NOMO-1 treated with dmso at 0.1 percent for 144 hours (cell line): ENCODE data around the gene ITGBL1.

Experiments used
- DNase-seq: peaks from one replicate; lab custom pipeline; 2025; ENCODE audit not compliant: unreplicated experiment; lab: John Stamatoyannopoulos, UW

The ITGBL1 gene

DNA sequence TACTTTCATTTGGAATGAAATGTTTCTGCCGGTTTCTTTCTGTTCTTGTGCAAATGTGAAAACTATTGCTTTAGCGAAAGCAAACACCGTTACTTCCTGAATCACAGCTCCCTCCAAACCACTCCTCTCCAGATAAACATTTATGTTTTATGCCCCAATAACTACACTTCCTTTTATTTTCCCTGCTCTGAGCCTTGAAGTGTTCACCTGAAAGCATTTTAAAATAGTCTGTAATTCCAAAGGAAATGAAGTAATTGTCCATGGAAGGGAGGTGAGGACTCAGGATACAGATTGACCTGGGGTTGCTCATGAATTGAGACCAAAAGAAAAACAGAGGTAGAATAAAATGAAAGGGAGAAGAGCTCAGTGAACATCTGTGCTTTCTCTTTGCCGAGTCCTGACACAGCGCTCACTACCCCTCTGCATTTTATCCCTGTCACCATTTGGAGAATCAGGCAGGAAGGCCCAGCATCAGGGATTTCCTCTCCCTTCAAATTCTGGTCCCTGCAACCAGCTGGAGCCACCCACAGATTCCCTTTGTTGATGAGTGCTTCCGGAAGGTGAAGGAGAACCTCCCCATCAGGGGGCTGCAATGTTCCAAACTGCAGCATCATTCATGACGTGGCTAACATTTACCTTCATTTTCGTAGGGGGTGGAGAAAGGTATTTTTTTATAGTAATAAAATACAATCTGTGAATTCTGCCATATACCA, 171.9 kb downstream of the ITGBL1 start:
- DNase-seq = no peak

DNA sequence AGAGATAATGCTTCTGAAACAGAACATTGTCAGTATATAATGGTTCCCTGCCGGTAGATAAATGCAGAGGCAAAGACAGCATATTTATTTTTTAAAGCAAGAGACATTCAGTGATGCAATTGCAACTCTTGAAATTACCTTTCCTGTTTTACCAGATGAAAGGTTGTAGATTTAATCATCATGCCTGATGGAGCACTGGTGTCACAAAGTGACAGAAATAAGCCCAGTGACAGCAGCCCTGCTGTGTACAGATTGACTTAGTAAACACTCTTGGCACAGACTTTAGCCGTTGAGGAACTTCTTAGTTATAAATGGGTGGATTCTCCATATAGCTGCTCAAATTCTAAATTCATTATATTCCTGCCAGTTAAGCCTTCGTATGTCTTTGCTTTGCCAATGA, 172.5 kb downstream of the ITGBL1 start:
- DNase-seq = no peak

DNA sequence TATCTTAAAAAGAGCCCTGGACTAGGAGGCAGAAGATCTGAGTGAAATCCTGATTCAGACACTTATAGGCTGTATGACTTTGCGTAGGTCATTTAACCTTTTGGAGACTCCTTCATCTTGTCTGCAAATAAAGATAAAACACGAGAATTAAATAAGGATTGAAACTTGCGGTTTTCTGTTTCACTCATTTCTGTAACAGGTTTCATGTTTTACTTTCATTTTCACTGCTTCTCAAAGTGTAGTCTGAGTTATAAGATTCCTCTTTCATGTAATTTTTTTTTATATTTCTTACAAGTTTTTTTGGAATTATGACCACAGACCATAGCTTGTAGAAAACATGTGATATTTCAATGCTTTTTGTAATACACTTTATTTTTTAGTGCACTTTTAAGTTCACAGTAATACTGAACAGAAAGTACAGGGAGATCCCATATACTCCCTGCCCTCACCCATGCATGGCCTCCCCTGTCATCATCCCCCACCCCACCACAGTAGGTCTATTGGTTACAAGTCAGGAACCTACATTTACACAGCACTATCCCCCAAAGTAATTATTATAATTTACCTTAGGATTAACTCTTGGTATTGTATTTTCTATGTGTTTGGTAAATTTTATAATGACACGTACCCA, 174.6 kb downstream of the ITGBL1 start:
- no peak for DNase-seq

- no peak for DNase-seq
Measured at GRCh38 chr13:101627556-101627943, 175.1 kb downstream of the ITGBL1 start.

DNA sequence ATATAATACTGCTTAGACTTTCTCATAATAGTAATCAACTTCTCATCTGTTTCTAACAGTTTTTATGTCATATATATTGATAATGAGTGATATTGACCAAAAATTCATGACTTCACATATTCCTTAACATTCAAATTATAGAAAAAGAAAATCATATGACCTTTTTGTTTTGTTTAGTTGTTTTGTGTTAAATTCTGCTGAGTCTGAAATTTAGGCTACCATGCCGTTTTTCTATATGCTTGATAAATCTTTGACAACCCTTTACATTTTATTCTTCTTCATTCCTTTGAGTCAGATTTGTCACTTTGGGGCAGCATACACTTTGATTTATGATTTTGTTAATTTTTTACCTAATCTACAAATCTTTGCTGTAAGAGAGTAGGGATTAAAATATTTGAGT, 176.4 kb downstream of the ITGBL1 start:
- DNase-seq = no peak

GRCh38 chr13:101631395-101631794, 178.9 kb downstream of the ITGBL1 start:
- no peak for DNase-seq

- DNase-seq = no peak
Measured at GRCh38 chr13:101634142-101634541, 181.7 kb downstream of the ITGBL1 start.

GRCh38 chr13:101639711-101640110, 187.2 kb downstream of the ITGBL1 start:
- no peak for DNase-seq

DNA sequence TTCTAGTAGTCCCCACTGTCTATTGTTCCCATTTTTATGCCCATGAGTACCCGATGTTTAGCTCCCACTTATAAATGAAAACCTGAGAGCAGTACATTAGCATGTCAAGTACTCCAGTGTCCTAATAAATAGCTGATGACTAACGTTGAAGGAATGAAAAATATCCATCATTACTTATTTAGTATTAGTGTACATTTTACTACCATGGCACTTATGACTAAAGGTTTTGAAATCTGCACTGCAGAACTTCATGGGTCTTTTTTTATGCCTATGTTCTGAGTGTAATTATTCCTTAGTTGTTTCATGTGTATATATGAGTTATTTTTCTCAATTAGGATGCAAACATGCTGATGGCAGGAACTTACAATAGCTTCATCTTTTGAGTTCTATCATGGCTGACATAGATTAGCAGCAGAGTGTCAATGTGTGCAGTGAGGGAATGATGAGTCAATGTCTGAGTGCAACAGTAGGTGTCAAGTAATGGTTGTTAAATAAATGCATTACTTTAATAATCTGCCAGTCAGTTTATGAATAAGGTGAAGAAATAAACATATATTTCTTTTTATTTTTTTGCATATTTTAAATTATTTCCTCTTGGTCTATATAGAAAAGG, 188.4 kb downstream of the ITGBL1 start:
- no peak for DNase-seq

DNA sequence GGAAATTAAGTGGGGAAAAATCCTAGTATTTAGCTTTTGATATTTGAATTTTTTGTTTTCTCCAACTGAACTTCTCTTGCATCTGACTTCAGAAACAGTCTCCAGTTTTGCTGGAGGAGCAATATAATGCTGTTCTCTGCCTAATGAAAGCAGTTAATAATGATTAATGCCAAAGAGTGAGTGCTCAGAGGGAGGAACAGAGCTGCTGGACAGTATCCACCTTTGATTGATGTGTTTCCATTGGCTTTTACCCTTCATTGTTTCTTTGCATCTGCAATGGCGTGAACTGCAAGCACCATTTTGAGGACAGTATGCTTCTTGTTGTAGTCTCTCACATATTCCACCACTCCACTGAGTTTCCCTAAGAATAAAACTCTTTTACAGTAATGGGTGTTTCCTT, 193.4 kb downstream of the ITGBL1 start:
- no peak for DNase-seq

DNA sequence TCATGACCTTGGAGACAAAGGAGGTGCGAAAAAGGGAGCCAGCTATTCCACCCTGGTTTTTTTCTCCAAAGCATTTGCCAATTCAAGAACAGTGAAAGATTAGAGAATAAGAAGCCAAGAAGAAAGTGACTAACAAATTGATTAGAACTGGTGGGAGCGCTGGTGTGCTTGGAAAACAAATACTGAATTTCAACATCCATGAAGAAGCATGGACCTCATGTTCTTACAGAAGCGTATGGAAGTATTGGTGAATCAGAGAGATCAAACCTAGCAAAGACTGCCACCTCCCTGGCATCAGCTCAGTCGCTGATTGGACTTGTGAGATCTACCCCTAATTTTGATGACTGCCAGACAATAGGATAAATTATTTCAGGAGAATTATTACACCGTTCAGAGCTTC, 195.3 kb downstream of the ITGBL1 start:
- no peak for DNase-seq

GRCh38 chr13:101648766-101649487, 196.5 kb downstream of the ITGBL1 start:
- DNase-seq = no peak

GRCh38 chr13:101649488-101650126, 197.1 kb downstream of the ITGBL1 start:
- no peak for DNase-seq

DNA sequence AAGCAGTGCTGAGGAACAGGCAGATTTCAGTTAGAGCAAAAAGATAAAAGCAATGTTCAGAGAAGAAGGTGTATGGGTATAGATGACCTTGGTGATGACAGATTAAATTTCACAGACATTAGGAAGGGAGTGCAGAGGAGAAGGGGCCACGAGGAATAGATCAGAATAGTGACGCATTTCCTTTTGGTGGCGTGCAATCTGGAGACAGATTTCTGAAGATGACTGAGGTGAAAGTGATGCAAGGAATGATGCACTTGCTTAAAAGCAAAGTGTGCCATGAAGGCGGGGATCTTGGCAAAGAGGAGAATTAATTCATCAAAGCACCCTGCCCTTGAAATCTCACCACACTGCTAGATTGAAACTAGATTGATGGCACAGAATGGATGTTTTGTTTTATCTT, 202.4 kb downstream of the ITGBL1 start:
- DNase-seq = no peak

GRCh38 chr13:101655435-101655834, 203.0 kb downstream of the ITGBL1 start:
- DNase-seq = peak; percentile 28

DNA sequence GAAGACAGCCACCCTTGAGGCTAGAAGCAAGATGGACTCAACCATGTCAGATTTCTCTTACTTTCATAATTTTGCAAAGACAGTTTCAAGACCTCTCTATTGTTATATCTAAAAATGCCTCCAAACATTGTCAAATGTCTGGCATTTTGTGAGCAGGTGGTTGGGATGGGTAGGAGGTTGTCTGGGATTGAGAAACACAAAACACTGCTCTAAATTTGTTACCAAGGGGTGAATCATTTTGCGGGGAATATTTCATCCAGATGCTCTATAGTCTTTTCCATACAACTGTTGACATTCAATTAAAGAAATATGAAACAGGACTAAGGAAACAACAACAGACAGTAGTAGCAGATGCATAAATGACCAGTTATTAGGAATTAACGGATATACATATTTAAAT, 208.2 kb downstream of the ITGBL1 start:
- DNase-seq = no peak

- DNase-seq = no peak
Measured at GRCh38 chr13:101661839-101662238, 209.4 kb downstream of the ITGBL1 start.

- no peak for DNase-seq
Measured at GRCh38 chr13:101673360-101674105, 221.1 kb downstream of the ITGBL1 start.

DNA sequence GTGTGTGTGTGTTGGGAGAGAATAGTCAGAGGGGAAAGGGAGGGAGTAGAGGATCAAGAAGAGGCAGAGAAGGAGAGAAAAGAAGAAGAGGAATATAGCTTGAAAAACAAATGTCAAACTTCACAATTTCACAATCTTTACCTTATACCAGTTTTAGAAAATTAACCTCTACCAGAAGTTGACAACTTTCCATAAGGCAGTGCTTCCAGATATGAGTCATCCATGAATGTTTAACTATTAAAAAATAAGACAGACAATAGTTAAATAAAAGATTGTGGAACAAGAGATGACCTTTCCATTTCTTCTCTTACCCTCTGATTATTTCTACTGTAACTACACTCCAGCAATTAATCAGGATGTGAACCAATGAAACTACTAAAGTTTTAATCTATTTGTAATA, 229.4 kb downstream of the ITGBL1 start:
- no peak for DNase-seq

DNA sequence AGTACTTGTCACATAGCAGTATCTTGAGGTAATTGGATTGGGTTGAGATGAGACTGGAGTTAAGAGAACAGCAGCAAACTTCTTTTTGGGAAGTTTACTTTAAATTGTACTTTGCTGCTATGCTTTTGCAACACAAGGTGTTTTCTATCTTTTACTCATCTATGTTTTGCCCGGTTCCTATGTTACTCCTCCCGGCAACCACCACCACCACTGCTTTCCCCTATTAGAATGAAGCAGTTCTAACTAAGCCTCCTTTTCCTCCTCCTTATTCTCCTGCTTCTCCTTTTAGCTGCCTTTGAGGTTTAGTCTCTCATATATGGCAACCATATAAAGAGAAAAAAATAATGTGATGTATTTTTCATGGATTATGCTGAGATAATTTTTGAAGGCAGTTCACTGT, 233.5 kb downstream of the ITGBL1 start:
- DNase-seq = no peak

- no peak for DNase-seq
Measured at GRCh38 chr13:101690871-101691270, 238.4 kb downstream of the ITGBL1 start.
